ENCODE measurements around the gene NCCRP1.

NCCRP1 gene

GRCh38 chr19:39157997-39158389 is 38.8 kb upstream of the NCCRP1 start:
- Mint-ChIP-seq H3K4me3 (no peak overlapping the region), H3K9me3 (no peaks in the 10 kb centered on the region), H3K36me3 (peaks cover 14% of the 10 kb centered on the region), H3K27me3 (no peaks in the 10 kb centered on the region), H3K4me1 (peaks cover 27% of the 10 kb centered on the region), H3K27ac (no peak overlapping the region)
- ATAC-seq (ENCODE audit: low read depth) (no peak), DNase-seq (ENCODE audit: low spot score in 2 of 2) (no peak)

- no peaks in the 10 kb centered on the region for H3K9me3 Mint-ChIP-seq
- ATAC-seq (ENCODE audit: low read depth): no peak
- H3K36me3 Mint-ChIP-seq: peaks cover 13% of the 10 kb centered on the region
- H3K27ac Mint-ChIP-seq: no peak overlapping the region
- H3K4me3 Mint-ChIP-seq: no peak overlapping the region
- no peaks in the 10 kb centered on the region for H3K27me3 Mint-ChIP-seq
- H3K4me1 Mint-ChIP-seq: peaks cover 27% of the 10 kb centered on the region
- no peak for DNase-seq (ENCODE audit: low spot score in 2 of 2)
These were observed 38.0 kb upstream of the NCCRP1 start for GRCh38 chr19:39158646-39159260.

DNA sequence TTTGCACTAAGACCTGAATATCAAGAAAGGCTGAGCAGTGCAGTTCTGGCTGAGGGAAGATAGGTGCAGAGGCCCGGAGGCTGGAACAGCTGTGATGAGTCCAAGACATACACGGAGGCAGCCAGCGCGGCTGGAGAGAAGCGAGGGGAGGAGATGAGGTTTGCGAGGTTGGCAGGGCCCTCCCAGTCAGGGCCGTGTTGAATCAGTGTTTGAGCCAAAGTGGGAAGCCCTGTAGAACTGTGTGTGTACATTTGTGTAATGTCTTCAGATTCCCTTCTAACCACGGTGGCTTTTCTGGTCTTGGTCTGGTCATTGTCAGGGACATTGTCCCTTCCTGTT is 36.3 kb upstream of the NCCRP1 start:
- peaks cover 7% of the 10 kb centered on the region for H3K36me3 Mint-ChIP-seq
- H3K27ac Mint-ChIP-seq: no peak overlapping the region
- ATAC-seq (ENCODE audit: low read depth): no peak

DNA sequence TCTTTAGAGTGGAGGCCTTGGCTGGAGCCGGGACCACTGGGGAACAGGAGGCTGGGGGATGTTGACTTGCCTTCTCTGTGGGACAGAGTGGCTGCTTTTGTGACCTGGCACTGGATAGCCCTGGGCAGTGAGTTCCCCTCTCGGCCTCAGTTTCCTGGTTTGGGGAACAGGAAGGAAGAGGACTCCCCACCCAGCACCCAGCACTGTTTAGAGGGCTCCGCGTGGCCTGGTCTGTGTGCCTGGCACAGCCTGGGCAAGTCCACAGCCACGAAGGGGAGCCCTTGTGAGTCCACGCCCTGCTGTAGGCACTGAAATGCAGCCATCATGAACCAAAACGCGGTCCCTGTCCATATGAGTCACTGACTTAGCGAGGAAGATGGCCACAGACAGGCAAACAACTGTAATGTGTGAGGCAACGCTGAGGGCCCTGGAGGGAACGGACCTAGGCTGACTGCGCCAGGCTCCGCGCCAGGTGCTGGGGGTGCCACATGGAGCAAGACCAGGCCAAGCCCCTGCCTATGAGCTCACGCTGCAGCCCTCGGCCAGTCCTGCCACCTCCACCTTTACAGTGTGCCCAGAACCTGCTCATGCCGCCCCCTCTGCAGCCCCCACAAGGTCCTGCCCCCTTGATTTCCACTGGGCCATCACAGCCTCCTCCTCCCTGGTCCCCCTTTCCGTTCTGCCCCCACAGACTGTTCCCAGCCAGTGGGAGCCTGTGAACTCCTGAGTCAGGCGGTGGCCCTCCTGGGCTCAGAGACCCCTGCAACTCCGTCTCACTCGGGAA is 35.7 kb upstream of the NCCRP1 start:
- Mint-ChIP-seq H3K36me3 (peaks cover 5% of the 10 kb centered on the region), H3K4me3 (no peak overlapping the region), H3K9me3 (no peaks in the 10 kb centered on the region), H3K27ac (no peak overlapping the region), H3K27me3 (no peaks in the 10 kb centered on the region), H3K4me1 (peaks cover 20% of the 10 kb centered on the region)
- ATAC-seq (ENCODE audit: low read depth) (no peak), DNase-seq (ENCODE audit: low spot score in 2 of 2) (no peak)

More for the DNA sequence above, 36.3 kb upstream of the NCCRP1 start:
- Mint-ChIP-seq H3K9me3 (no peaks in the 10 kb centered on the region), H3K4me3 (no peak overlapping the region), H3K27me3 (no peaks in the 10 kb centered on the region), H3K4me1 (peaks cover 23% of the 10 kb centered on the region)
- DNase-seq (ENCODE audit: low spot score in 2 of 2): no peak

DNA sequence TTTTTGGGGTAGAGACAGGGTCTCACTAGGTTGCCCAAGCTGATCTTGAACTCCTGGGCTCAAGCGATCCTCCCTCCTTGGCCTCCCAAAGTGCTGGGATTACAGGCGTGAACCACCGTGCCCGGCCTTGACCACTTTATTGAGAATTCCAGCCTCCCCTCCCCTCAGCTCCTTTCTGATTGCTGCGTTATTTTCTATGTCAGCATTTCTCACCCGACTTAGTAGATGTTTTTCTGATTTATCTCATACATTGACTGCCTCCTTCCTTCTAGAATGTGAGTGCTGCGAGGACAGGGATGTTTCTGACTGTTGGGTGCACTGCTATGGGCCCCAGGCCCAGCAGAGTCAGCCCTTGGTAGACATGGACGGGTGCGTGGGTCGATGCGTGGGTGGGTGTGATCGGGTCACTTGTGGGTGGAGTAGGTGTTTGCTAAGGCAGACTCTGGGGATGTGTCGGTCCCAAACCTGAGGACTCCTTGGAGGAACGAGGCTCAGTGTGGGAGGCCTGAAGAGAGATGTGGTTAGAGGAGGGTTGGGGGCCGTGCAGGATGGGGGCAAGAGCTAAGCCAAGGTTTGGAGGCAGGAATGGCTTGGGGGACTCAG is 34.2 kb upstream of the NCCRP1 start:
- Mint-ChIP-seq H3K27ac (peak overlapping the region; percentile 46), H3K4me3 (no peak overlapping the region), H3K27me3 (no peaks in the 10 kb centered on the region), H3K9me3 (no peaks in the 10 kb centered on the region), H3K4me1 (peaks cover 17% of the 10 kb centered on the region), H3K36me3 (peaks cover 5% of the 10 kb centered on the region)
- ATAC-seq (ENCODE audit: low read depth): no peak
- DNase-seq (ENCODE audit: low spot score in 2 of 2): no peak

- Mint-ChIP-seq H3K27ac (no peak overlapping the region), H3K36me3 (peaks cover 7% of the 10 kb centered on the region), H3K4me3 (no peak overlapping the region), H3K4me1 (peaks cover 12% of the 10 kb centered on the region), H3K27me3 (no peaks in the 10 kb centered on the region), H3K9me3 (no peaks in the 10 kb centered on the region)
- DNase-seq (ENCODE audit: low spot score in 2 of 2) (no peak), ATAC-seq (ENCODE audit: low read depth) (no peak)
These were observed 33.1 kb upstream of the NCCRP1 start for GRCh38 chr19:39163621-39164020.

- no peak for DNase-seq (ENCODE audit: low spot score in 2 of 2)
- no peaks in the 10 kb centered on the region for H3K9me3 Mint-ChIP-seq
- peaks cover 12% of the 10 kb centered on the region for H3K36me3 Mint-ChIP-seq
- no peaks in the 10 kb centered on the region for H3K27me3 Mint-ChIP-seq
- ATAC-seq (ENCODE audit: low read depth): no peak
- no peak overlapping the region for H3K27ac Mint-ChIP-seq
- peaks cover 12% of the 10 kb centered on the region for H3K4me1 Mint-ChIP-seq
- H3K4me3 Mint-ChIP-seq: no peak overlapping the region
These were observed 32.5 kb upstream of the NCCRP1 start for GRCh38 chr19:39164289-39164688.

DNA sequence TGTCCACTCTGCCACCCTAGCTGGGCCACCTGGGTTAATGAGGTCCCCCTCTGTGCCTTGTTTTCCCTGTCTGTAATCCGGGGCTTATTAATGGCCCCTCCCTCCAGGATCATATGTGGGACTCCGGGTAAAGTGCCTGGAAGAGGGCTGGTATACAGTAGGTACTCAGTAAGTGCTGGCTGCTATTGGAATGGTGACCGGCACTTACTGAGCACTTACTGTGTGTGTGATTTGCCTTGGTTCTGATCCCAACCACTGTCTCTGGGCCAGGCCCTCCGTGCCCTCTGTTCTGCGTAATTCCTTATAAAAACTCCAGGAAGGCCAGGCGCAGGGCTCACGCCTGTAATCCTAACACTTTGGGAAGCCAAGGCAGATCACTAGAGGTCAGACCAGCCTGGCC is 30.9 kb upstream of the NCCRP1 start:
- no peaks in the 10 kb centered on the region for H3K27me3 Mint-ChIP-seq
- H3K9me3 Mint-ChIP-seq: no peaks in the 10 kb centered on the region
- ATAC-seq (ENCODE audit: low read depth): no peak
- no peak overlapping the region for H3K4me3 Mint-ChIP-seq
- peaks cover 17% of the 10 kb centered on the region for H3K36me3 Mint-ChIP-seq
- DNase-seq (ENCODE audit: low spot score in 2 of 2): no peak
- H3K27ac Mint-ChIP-seq: no peak overlapping the region
- H3K4me1 Mint-ChIP-seq: peaks cover 8% of the 10 kb centered on the region

DNA sequence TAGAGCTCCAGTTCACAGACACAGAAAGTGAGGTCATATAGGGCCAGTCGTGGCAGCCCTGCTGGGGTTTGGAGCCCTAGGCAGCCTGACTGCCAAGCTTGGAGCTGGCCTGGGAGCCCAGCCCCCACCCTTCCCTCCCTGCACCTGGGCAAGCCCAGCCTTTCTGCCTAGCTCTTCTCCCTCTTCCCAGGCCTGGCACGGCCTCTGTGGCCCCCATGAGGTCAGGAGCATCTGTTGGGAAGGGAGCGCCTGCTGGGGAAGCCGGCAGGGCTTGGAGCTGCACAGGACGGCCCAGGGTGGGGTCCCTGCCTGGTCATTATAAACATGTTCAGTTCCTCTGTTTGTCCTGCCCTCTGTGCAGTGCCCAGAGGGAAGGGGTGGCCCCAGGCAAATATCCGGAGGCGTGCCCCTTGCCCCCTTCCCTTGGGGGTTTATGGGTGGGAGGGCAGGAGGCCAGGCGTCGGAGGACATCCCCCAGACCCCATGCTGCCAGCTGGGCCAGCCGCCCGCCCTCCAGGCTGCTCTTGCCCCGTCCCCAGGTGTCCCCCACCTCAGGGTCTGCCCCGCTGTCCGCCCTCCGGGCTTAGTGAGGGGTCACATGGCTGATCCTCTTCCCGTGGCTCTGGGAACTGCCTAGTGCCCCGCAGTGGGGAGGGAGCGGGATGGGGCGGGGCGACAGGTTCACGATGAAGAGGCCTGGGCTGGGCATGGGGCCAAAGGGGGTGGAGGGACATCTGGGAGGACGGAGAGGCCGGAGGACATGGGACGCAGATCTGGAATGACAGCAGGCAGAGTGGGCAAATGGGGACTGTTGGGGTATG is 30.0 kb upstream of the NCCRP1 start:
- ATAC-seq (ENCODE audit: low read depth): no peak

DNA sequence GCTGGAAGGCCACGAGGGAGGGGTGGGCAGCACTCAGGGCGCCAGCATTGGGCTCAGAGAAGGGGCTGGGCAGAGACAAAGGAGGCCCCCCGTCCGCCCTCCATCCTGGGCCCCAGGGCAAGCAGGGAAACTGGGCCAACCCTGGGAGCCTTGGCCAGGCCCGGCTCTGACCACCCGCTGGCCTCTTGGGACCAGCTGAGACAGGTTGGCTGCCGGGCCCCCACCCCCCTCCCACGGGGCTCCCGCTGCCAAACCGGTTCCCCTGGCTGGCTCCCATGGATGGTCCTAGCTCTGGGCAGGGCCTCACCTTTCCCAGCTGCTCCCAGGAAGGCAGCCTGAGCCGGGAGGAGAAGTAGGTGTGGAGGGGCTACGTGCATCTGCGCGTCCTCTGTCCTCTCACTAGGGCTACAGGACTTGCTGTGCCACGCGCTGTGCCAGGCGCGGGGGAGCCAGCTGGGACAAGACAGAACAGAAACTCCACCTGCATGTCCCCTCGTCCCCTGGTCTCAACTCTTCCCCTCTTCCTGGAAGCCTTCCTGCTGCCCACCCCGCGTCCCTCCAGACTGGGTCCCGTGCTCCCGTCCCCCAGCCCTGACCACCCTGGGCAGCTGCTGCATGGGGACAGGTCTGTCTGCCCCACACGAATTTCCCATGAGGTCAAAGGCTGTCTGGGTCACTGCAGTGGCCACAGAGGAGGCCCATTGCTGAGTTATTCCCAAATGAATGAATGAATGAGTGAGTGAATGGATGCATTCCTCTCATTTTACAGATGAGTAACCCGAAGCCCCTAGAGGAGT is 29.1 kb upstream of the NCCRP1 start:
- H3K36me3 Mint-ChIP-seq: peaks cover 13% of the 10 kb centered on the region
- H3K27ac Mint-ChIP-seq: no peak overlapping the region

More for the DNA sequence above, 30.0 kb upstream of the NCCRP1 start:
- Mint-ChIP-seq H3K9me3 (no peaks in the 10 kb centered on the region), H3K4me1 (peaks cover 4% of the 10 kb centered on the region), H3K27me3 (no peaks in the 10 kb centered on the region), H3K27ac (no peak overlapping the region), H3K4me3 (no peak overlapping the region), H3K36me3 (peaks cover 15% of the 10 kb centered on the region)
- no peak for DNase-seq (ENCODE audit: low spot score in 2 of 2)

GRCh38 chr19:39168258-39169142 is 28.3 kb upstream of the NCCRP1 start:
- no peak for DNase-seq (ENCODE audit: low spot score in 2 of 2)
- Mint-ChIP-seq H3K9me3 (no peaks in the 10 kb centered on the region), H3K4me3 (no peak overlapping the region), H3K36me3 (peaks cover 14% of the 10 kb centered on the region), H3K27ac (no peak overlapping the region), H3K27me3 (no peaks in the 10 kb centered on the region), H3K4me1 (no peaks in the 10 kb centered on the region)
- no peak for ATAC-seq (ENCODE audit: low read depth)

More for the DNA sequence above, 29.1 kb upstream of the NCCRP1 start:
- no peaks in the 10 kb centered on the region for H3K9me3 Mint-ChIP-seq
- DNase-seq (ENCODE audit: low spot score in 2 of 2): no peak
- ATAC-seq (ENCODE audit: low read depth): no peak
- no peaks in the 10 kb centered on the region for H3K27me3 Mint-ChIP-seq
- H3K4me1 Mint-ChIP-seq: peaks cover 2% of the 10 kb centered on the region
- H3K4me3 Mint-ChIP-seq: no peak overlapping the region

- Mint-ChIP-seq H3K9me3 (no peaks in the 10 kb centered on the region), H3K4me1 (no peaks in the 10 kb centered on the region), H3K27ac (no peak overlapping the region), H3K27me3 (no peaks in the 10 kb centered on the region), H3K4me3 (no peak overlapping the region), H3K36me3 (peaks cover 18% of the 10 kb centered on the region)
- no peak for DNase-seq (ENCODE audit: low spot score in 2 of 2)
- no peak for ATAC-seq (ENCODE audit: low read depth)
These were observed 27.5 kb upstream of the NCCRP1 start for GRCh38 chr19:39169143-39169810.
